Astrocyte (in vitro differentiated cells and primary cell): Measurements from ENCODE around the gene MAPKAPK2.

Experiments
- EZH2 ChIP-seq: IDR thresholded peaks from 2 replicates; pipeline ENCODE4 v1.6.1; 2012; ENCODE audit warnings: mild to moderate bottlenecking, low read length, inconsistent platforms; ENCODE audit not compliant: insufficient read depth
- TF ChIP-seq, protein P1 (sequence below): IDR thresholded peaks from 2 replicates; pipeline ENCODE4 v1.5.1; 2011; ENCODE audit warnings: low read depth, mild to moderate bottlenecking, inconsistent platforms, low read length, moderate library complexity; ENCODE audit not compliant: insufficient read depth

DNA sequence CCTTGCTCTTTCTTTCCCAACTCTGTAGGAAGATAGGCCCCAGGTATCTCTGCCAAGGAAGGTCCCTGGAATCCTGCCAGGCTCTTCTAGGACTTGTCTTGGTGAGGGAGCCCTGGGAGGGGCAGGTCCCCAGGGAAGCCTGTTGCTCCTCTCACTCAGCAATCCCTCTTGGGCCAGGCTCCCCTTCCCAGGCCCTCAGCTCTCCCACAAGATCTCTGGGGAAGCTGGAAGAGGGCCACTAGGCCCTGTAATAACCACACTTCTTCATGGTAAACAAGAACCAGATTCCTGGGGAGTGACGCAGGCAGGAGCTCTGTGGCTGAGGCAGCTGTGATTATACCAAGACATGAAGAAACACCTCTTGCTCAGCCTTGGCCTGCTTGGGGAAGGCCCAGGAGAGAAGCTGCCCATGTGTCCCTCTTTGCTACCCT lies 9.9 kb upstream of the MAPKAPK2 start:
- TF ChIP-seq, protein P1, sequence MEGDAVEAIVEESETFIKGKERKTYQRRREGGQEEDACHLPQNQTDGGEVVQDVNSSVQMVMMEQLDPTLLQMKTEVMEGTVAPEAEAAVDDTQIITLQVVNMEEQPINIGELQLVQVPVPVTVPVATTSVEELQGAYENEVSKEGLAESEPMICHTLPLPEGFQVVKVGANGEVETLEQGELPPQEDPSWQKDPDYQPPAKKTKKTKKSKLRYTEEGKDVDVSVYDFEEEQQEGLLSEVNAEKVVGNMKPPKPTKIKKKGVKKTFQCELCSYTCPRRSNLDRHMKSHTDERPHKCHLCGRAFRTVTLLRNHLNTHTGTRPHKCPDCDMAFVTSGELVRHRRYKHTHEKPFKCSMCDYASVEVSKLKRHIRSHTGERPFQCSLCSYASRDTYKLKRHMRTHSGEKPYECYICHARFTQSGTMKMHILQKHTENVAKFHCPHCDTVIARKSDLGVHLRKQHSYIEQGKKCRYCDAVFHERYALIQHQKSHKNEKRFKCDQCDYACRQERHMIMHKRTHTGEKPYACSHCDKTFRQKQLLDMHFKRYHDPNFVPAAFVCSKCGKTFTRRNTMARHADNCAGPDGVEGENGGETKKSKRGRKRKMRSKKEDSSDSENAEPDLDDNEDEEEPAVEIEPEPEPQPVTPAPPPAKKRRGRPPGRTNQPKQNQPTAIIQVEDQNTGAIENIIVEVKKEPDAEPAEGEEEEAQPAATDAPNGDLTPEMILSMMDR: no peak
- TF ChIP-seq EZH2: no peak
